GM21360 (cell line): Measurements from ENCODE around the gene SYP.

Source experiments
- ATAC-seq: cut with Tn5 transposase; IDR thresholded peaks from one replicate; pipeline ENCODE4 v1.9.1; 2021; ENCODE audit warnings: mild to moderate bottlenecking, moderate library complexity; ENCODE audit not compliant: unreplicated experiment

Gene SYP

DNA sequence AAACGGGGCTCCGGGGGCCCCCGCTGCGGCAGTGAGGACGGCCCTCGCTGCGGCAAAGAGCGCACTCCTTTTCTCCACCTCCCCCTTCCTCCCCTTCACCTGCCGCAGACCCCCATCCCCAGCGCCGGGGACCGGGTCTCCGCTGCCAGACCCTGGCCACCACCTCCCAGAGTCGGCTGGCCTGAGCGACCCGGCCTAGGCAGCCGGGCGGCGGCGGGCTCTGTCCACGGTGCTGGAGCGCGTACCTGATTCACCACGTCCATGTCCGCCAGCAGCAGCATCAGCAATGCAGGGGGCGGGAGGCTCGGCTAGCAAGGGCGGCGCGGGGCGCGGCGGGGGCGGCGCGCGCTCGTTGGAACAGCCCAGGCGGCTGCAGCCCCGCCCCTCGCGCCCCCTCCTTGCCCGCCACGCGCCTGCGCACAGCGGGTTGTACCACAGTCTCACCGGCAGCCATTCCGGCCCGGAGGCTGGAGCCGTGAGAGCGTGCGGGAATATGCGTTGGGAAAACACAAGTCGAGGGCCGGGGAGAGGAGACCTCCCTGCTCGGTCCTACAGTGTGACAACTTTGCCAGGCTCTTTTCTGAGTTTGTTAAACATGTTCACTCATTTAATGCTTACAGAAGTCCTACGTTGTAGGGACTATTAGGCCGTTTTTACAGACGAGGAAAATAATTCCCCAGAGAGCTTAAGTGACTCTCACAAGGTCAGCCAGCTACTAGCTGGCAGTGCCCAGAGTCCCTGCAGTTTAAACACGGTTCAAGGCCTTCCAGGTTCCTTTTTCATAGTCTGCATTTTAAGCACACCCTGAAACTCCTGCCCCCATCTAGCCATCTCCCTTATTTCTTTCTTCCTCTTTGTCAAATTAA is at the start of gene SYP:
TSS of gene SYP (minus strand) at position 288 of the 866 bp plus-strand sequence. CDS start at position 281, 7 bp downstream.
- ATAC-seq = peak; percentile 82

DNA sequence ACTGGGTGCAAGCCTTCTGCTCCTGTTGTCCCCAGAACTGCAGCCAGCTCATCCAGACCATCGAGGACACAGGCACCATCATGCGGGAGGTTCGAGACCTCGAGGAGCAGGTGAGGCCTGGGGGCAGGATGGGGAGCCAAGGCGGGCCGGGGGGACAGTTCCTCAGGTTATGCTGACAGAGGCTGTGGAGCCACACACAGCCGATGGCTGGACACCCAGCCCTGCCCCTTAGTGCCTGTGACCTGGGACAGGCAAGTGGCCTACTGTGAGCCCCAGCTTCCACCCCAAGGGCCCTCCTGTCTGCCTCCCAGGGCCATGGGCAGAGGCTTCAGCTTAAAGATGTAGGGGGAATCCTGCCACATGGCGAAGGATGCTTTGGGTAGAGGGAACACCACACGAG is 49.6 kb upstream of the SYP start:
- ATAC-seq = no peak

DNA sequence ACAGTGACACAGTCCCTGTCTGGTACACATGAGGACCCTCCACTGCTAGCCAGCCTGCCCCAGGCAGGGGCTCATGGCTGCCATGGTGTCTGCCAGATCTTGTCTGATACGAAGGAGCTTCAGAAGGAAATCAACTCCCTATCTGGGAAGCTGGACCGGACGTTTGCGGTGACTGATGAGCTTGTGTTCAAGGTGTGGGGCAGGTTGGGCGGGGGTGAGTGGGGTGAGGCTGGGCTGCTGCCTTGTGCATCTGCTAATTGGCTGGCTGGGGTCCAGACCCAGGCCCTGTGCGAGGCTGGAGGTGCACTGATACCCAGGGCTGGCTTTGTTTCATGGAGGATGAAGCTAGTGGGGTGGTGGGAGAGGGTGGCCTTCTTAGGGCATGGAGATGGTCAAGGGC is 49.1 kb upstream of the SYP start:
- no peak for ATAC-seq

DNA sequence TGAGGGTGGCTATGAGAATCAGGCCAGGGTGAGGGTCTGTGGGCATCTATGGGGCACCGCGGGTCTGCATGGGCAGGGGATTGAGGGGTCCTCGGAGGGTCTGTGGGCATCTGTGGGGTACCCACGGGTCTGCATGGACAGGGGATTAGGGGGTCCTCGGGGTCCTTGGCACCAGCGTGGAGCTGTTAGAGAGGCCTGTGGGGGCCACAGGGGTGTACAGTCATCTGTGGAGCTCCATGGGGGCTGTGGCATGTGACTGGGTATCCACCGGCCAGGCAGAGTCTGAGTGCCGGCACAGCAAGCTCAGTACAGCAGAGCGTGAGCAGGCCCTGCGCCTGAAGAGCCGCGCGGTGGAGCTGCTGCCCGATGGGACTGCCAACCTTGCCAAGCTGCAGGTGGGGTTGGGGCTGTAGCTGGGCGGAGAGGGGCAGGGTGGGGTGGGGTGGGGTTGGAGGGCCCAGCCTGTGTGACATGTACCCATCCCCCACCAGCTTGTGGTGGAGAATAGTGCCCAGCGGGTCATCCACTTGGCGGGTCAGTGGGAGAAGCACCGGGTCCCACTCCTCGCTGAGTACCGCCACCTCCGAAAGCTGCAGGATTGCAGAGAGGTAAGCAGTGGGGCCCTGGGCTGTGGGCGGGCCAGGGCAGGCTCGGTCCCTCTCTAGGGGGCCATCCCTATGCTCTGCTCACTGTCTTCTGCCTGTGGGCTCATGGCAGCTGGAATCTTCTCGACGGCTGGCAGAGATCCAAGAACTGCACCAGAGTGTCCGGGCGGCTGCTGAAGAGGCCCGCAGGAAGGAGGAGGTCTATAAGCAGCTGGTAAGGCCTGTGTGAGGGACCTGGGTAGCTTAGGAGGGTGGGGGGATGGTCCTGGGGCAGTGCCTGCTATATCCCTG is 48.2 kb upstream of the SYP start:
- no peak for ATAC-seq

DNA sequence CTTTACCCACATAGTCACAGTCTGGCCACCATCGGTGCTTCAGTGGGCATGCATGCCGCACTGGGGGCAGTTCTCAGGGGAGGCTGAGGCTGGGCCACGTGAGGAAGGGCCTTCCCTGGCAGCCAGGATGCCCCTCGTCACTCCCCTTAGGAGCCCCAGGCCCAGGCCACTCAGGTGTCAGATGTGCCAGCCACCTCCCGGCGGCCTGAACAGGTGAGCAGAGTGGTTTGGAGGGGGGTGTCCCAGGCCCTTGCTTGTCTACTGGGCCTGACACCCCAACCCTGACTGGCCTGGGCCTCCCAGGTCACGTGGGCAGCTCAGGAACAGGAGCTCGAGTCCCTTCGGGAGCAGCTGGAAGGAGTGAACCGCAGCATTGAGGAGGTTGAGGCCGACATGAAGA is 47.4 kb upstream of the SYP start:
- no peak for ATAC-seq

DNA sequence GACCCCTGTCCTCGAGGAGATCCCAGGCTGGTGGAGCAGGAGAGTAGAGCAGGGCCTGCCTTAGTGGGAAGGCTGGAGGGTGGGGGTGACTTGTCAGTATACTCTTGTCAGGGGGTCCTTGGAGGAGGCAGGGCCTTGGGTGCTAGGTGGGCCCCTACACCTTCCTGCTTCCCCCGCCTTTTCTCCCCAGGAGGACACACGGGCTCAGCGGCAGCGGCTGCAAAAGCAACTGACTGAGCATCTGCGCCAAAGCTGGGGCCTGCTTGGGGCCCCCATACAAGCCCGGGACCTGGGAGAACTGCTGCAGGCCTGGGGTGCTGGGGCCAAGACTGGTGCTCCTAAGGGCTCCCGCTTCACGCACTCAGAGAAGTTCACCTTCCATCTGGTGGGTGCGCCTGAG is 46.5 kb upstream of the SYP start:
- no peak for ATAC-seq

DNA sequence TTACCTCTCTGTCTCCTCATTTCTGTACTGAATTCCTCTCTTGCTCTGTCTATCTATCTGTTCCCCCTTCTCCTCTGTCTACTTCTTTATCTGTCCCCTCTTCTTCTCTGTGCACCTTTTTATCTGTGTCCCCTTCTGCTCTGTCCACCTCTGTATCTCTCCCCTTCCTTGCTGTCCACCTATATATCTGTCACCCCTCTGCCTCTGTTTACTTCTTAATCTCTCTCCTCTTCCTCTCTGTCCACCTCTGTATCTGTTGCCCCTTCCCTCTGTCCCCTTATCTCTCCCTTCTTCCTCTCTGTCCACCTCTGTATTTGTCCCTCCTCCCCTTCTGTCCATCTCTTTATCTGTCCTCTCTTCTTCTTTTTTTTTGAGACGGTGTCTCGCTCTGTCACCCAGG is 44.2 kb upstream of the SYP start:
- no peak for ATAC-seq

DNA sequence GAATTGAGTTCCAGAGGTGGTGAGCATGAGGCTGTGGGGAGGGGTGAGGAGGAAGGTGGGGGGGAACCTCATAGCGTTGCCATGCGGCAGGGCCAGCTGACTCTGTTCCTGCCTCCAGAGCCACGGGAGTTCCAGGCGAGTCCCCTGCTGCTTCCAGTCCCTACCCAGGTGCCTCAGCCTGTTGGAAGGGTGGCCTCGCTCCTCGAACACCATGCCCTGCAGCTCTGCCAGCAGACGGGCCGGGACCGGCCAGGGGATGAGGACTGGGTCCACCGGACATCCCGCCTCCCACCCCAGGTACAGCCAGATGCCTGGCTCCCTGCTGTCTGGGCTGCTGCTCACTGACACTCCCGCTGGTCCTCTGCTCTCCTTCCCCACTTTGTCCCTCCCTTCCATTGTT is 43.2 kb upstream of the SYP start:
- no peak for ATAC-seq

DNA sequence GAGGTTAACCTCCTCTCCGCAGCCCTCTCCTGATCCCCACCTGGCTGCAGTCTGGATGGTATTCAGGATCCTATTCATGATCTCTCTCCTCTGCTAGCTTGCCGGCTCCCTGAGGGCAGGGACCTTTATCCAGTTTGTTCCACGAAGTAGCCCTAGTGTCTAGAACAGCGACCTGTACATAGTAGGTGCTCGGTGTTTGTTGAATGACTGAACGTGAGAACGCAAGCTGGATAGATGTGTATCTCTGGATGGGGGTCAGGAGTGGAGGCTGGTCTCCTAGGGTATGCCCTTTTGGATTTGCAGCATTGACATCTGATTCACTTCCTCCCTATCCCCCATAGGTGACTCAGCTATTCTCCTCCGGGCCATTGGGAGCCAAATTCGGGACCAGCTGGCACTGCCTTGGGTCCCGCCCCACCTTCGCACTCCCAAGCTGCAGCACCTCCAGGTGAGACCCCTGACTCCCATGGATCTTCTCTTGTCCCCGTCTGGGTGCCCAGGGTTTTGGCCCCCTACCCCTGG is 42.6 kb upstream of the SYP start:
- ATAC-seq = no peak

DNA sequence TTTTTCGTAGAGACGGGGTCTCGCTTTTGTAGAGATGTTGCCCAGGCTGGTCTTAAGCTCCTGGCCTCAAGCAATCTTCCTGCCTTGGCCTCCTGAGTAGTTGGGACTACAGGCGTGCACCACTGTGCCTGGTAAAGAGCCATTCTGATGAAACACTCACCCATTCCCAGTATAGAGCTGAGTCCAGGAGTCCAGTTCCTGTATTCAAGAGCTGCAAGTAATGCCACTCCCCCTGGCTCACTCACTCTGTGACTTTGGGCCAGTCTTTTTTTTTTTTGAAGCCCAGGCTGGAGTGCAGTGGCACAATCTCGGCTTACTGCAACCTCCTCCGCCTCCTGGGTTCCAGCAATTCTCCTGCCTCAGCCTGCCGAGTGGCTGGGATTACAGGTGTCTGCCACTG is 38.7 kb upstream of the SYP start:
- ATAC-seq = no peak

DNA sequence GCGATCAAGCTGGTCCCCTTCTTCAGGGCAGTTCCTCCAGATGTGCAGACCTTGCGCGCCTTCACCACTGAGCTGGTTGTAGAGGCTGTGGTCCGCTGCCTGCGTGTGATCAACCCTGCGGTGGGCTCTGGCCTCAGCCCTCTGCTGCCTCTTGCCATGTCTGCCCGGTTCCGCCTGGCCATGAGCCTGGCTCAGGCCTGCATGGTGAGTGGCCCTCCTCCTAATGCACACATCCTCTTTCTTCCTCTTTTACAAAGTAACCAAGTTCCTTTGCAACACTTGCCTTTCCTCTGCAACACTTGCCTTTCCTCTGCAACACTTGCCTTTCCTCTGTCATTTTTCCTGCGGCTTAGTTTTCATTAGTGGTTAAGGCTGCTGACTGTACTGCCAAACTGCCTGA is 37.1 kb upstream of the SYP start:
- ATAC-seq = no peak

DNA sequence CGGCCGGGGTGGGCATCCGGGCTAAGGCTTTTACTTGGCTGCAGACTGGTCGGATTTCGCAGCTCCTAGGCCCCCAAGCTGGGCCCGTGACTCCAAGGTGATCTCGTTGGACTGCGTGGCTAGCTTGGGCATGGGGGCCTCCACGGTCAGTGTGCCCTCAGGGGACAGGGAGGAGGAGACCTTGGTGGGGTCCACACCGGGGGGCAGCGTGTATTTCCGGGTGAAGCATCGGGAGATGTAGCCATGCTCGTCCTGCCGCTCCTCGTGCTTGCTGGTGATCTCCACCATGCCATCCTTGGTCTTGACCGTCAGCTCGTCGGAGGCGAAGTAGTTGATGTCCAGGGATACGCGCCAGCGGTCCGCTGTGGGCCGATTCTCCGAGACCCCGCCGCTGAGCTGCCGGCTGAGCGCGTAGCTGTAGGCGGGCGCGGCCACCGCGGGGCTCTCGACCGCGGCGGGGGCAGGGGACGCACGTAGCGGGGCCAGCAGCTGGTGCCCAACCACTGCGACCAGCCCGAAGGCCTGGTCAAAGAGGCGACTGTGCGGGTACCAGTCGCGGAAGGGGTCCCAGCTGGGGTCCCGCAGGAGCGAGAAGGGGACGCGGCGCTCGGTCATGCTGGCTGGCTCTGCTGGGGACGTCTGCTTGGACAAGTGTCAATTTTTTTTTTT is 34.0 kb upstream of the SYP start:
- no peak for ATAC-seq

DNA sequence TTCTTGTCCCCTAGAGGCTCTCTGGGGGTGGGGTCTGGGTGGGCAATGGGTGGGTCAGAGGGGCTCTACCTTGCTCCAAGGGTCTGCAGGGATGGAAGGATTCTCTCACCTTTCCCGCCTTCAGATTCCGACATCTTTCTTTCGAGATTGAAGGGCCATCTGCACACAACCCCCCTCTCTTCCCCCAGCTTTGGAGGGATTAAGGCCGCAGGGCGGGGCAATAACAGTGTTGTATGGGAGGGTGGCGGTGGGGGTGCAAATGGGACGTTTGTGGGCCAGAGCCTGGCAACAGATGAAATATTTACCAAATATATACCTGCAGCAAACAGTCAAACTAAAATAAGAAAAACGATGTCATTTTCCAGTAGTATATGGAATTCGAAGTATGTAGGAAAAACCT is 33.2 kb upstream of the SYP start, which contains the start of gene CACNA1F:
TSS of gene CACNA1F (minus strand) at position 165 of the 400 bp plus-strand sequence. CDS start at position 134, 31 bp downstream.
- ATAC-seq = no peak

DNA sequence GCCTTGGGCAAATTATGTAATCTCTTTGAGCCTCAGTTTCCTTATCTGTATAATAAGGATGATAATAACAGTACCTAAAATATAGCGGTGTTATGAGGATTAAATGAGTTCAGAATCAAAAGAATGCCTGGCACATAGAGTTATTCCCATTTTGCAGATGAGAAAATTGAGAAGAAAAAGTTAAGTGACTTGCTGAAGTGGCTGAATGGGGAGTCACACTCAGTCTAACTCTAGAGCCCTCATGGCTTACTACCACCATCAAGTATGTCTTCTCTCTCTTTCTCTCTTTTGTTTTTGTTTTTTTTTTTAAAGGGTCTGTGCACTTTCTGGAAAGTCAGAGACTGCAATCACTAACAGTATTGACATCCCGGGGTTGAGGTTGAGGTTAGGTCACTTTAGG is 32.5 kb upstream of the SYP start:
- ATAC-seq = no peak

DNA sequence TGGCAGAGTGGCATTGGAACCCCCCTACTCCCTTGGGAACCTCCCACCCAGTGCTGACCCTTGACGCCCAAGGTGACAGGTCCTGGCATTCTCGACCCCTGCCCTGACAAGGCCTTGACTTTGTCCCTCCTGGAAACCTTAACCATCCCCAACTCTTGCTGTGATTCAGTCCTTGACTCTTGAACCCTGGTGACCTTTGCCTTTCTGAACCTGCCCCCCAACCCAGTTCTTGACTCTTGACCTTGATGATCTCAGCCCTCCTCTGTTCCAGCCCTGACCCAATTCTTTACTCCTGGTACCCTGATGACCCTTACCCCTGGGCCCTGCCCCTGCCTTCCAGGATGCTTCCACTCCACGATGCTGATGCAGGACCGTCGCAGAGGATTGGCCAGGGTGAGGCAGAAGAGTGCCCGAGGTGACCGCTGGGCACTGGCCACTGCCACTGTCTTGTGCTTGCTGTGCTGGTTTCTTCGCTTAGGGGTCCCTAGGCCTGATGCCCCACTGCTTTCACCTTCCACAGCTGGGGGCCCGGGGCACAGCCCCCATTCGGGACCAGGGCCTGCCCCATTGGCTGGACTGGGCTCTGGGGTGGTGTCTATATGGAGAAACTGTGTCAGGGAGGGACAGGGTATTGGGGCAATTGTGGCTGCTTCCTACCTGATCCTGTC is 31.5 kb upstream of the SYP start:
- no peak for ATAC-seq

DNA sequence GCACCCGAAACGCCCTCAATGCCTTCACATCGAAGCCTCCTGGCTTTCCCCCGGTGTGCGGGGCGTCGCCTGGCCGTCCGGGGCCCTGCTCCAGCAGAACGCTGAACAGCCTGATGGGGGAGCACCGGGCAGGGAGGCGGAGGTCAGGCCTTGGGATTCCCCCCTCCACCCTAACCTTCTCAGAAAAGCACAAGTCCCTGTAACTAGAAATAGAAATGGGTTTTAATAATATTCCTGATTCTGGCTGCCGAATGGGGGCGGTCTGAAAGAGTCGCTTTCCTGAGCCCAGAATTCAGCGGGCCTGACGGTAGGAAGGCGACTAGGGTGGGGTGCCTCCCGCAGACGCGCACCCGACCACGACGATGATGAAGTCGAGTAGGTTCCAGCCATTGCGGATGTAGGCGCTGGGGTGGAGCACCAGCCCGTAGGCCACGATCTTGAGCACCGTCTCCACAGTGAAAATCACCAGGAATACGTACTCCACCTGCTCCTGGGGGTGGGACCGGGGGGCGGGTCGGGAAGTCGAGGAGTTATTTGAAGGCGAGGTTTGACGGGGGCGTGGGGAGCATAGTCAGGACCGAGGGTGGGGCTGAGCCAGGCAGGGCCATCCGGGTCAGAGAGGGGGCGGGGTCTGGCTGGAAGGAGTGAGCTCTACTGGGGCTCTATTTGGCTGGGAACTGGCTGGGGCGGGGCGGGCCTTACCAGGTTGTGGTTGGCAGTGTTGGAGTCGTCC is 30.7 kb upstream of the SYP start:
- peak; percentile 60 for ATAC-seq

DNA sequence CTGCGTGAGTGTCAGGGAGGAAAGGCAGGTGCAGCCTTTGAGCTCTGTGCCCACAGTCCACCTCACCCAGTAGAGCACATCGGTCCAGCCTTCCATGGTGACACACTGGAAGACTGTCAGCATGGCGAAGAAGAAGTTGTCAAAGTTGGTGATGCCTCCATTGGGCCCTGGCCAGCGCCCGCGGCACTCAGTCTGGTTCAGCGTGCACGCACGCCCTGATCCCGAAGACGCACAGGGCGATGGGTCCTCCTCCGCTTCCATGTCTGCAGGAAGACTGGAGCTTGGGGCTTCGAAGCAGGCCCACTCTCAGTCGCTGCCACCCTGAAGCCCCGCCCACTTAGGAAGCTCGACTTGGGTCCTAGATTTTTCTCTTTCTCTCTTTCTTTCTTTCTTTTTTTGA is 28.2 kb upstream of the SYP start:
- no peak for ATAC-seq

DNA sequence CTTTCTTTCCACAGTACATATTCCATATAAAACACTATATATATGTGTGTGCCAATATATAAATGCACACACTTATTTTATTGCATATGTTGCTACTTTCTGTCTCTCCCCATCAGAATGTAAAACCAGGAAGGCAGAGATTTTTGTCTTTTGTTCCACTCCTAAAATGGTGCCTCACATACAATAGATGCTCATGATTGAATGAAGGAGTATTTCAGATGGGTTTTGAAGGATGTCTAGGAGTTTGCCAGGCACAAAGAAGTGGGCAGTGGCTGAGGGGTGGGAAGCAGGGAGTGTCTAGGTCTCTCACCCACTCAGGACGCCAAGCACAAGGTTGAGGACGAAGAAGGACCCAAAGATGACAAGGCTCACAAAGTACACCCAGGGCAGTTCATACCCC is 27.7 kb upstream of the SYP start:
- ATAC-seq = no peak

DNA sequence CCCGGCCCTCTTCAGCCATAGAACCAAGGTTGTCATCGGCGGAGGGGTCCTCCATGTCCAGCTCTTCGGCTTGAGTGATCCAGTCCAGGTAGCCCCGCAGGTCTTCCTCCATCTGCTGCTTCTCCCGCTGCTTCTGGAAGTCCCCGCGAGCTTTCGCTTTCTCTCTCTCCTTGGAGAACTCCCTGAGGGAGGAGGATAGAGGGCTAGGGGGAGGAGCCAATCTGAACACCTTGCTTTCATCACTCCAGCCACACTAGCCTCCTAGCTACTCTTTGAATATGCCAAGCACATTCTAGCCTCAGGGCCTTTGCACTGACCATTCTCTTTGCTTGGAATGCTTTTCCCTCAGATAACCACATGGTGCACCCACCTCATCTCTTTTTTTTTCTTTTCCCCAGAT is 27.0 kb upstream of the SYP start:
- no peak for ATAC-seq

DNA sequence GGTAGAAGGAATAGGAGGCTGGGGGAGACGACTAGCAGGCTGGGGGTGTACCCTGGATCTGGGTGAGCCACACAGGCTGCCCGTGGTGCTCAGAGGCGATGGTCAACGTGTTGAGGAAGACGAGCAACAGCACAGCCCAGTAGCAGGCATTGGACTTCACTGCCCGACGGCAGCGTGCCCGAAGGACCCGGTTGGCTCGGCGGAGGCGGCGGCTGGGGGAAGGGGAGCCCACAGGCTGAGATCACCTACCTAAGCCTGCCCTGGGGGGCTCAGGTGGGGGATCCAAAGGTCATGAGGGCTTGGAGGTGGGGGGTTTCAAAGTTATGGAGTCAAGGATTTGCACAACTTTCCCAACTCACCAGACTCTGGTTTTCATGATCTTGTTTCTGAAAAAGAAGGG is 25.9 kb upstream of the SYP start:
- ATAC-seq = no peak
